Iris pigment epithelial cell (primary cell): ENCODE data around the gene NDRG2.

Experiments
- DNase-seq: peaks from one replicate; pipeline ENCODE4 v3.0.0-alpha.2; 2011; ENCODE audit warnings: low read depth

NDRG2 gene

GRCh38 chr14:20970647-20970982 lies 54.2 kb downstream of the NDRG2 start:
- DNase-seq, result no peak

- DNase-seq, result no peak
These were observed 55.5 kb downstream of the NDRG2 start for GRCh38 chr14:20969336-20969735.
